SU-DHL-6 (cell line): ENCODE measurements around the gene CSNK1G2.

Source experiments
- H2AFZ ChIP-seq: fragments of 200-600 bp; sonication (generic); 2 replicates; pipeline ENCODE4 v1.6.1; 2014; ENCODE audit warnings: low read depth, mild to moderate bottlenecking, moderate library complexity, mixed read lengths, antibody characterized with exemption, low read length; ENCODE audit not compliant: severe bottlenecking
- H3F3A ChIP-seq: fragments of 200-600 bp; shearing (Covaris generic); 2 replicates; pipeline ENCODE4 v1.6.0; 2016; ENCODE audit warnings: antibody characterized with exemption, mild to moderate bottlenecking; ENCODE audit not compliant: insufficient read depth
- H3K27ac ChIP-seq: fragments of 200-600 bp; sonication (generic); 2 replicates; pipeline ENCODE4 v1.5.1; 2016; ENCODE audit warnings: low read depth, mild to moderate bottlenecking, low read length, moderate library complexity, mixed read lengths
- H3K27me3 ChIP-seq: fragments of 200-600 bp; sonication (generic), shearing (Covaris generic); 2 replicates; pipeline ENCODE4 v1.6.0; 2014; ENCODE audit warnings: mild to moderate bottlenecking, low read length
- H3K36me3 ChIP-seq: fragments of 200-600 bp; sonication (generic); 2 replicates; pipeline ENCODE4 v1.6.1; 2014; ENCODE audit warnings: mild to moderate bottlenecking, low read length, mixed read lengths
- H3K4me2 ChIP-seq: fragments of 300-600, 200-600 bp; shearing (Covaris generic), sonication (generic); 2 replicates; pipeline ENCODE4 v1.6.0; 2014; ENCODE audit warnings: low read length, low read depth, mild to moderate bottlenecking; ENCODE audit not compliant: poor library complexity, severe bottlenecking
- H3K4me3 ChIP-seq: fragments of 200-600 bp; sonication (generic); 2 replicates; pipeline ENCODE4 v1.5.1; 2014; ENCODE audit warnings: antibody characterized with exemption, low read length, mild to moderate bottlenecking, mixed read lengths; ENCODE audit not compliant: insufficient read depth, poor library complexity, severe bottlenecking
- H3K79me2 ChIP-seq: fragments of 200-600 bp; sonication (generic); 2 replicates; pipeline ENCODE4 v1.6.1; 2014; ENCODE audit warnings: mild to moderate bottlenecking, low read length, moderate library complexity; ENCODE audit not compliant: insufficient read depth
- H3K9ac ChIP-seq: fragments of 200-600 bp; sonication (generic); 2 replicates; pipeline ENCODE4 v1.7.0; 2014; ENCODE audit warnings: mild to moderate bottlenecking, low read length
- H3K9me2 ChIP-seq: fragments of 200-600 bp; sonication (generic); replicated peaks from 2 replicates; pipeline ENCODE4 v1.6.1; 2014; ENCODE audit warnings: low read length; ENCODE audit not compliant: insufficient read depth
- H3K9me3 ChIP-seq: fragments of 200-600 bp; sonication (generic); 2 replicates; pipeline ENCODE4 v1.6.1; 2014; ENCODE audit warnings: low read length, mixed read lengths; ENCODE audit not compliant: insufficient read depth
- H4K20me1 ChIP-seq: fragments of 200-600 bp; sonication (generic); 2 replicates; pipeline ENCODE4 v1.6.1; 2014; ENCODE audit warnings: low read depth, mild to moderate bottlenecking, antibody characterized with exemption, low read length, moderate library complexity, mixed read lengths
- CTCF ChIP-seq: fragments of 200-600 bp; sonication (generic); IDR thresholded peaks from one replicate; pipeline ENCODE4 v1.5.1; 2017; ENCODE audit warnings: antibody characterized with exemption, mild to moderate bottlenecking, low read length, moderate library complexity; ENCODE audit not compliant: insufficient read depth, poor library complexity, severe bottlenecking
- EZH2phosphoT487 ChIP-seq: fragments of 200-600 bp; sonication (generic), shearing (Covaris generic); conservative IDR thresholded peaks from 2 replicates; pipeline ENCODE4 v1.6.1; 2018; ENCODE audit warnings: mild to moderate bottlenecking, antibody characterized with exemption, low read length, moderate library complexity, mixed read lengths

The CSNK1G2 gene

GRCh38 chr19:1913781-1914577, 27.0 kb upstream of the CSNK1G2 start:
- Histone ChIP-seq H3K36me3 (no peaks in the 10 kb centered on the region), H3F3A (no peaks in the 10 kb centered on the region), H3K27me3 (no peaks in the 10 kb centered on the region), H3K9me3 (no peaks in the 10 kb centered on the region), H3K9ac (no peak overlapping the region), H2AFZ (no peak overlapping the region), H3K9me2 (no peaks in the 10 kb centered on the region), H3K79me2 (peaks cover 40% of the 10 kb centered on the region), H3K4me2 (no peak overlapping the region), H3K27ac (no peak overlapping the region), H3K4me3 (no peak overlapping the region), H4K20me1 (no peaks in the 10 kb centered on the region)
- no peak for TF ChIP-seq CTCF
- TF ChIP-seq EZH2phosphoT487 = no peak

DNA sequence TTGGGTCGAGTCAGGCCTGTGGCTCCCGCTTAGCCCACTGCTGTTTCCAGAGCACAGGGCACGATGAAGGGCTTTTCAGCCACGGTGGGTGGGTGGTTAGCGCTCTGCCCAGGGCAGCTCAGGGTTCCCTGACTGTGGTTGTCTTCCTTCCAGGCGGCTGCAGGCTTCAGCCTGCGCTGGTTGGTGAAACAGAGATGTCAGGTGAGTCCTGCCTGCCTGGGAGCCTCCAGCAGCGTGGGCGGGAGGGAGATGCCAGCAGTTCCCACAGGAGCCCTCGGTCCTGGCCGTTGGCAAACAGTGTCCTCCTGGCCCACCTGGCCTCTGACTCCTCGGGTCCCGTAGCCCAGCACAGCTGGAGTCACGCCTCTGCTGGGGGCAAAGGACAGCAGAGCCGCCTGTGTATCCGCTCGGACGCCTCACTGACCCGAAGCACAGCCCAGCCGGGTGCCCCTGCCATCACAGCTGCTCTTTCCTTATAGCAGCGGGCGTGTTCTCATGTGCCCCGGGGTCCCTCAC, 26.1 kb upstream of the CSNK1G2 start:
- Histone ChIP-seq H2AFZ (no peak overlapping the region), H3K27me3 (no peaks in the 10 kb centered on the region), H3K9me3 (no peaks in the 10 kb centered on the region), H3K36me3 (no peaks in the 10 kb centered on the region), H3K4me3 (no peak overlapping the region), H3F3A (no peaks in the 10 kb centered on the region), H3K9ac (no peak overlapping the region), H3K27ac (no peak overlapping the region), H3K4me2 (no peak overlapping the region), H3K9me2 (no peaks in the 10 kb centered on the region), H3K79me2 (peaks cover 31% of the 10 kb centered on the region), H4K20me1 (no peaks in the 10 kb centered on the region)
- TF ChIP-seq EZH2phosphoT487 (no peak), CTCF (no peak)

DNA sequence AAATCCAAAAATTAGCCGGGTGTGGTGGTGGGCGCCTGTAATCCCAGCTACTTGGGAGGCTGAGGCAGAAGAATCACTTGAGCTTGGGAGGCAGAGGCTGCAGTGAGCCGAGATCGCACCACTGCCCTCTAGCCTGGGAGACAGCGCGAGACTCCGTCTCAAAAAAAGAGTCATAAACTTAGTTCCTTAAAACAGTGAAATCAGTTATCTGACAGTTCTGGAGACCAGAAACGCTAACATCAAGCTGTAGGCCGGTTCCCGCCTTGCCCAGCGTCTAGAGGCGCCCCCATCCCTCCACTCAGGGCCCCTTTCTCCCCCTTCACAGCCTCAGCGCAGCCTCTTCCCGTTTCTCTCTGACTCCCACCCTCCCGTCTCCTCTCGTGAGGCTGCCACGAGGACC, 23.8 kb upstream of the CSNK1G2 start:
- Histone ChIP-seq H3K79me2 (peaks cover 10% of the 10 kb centered on the region), H4K20me1 (no peaks in the 10 kb centered on the region), H3K4me2 (no peak overlapping the region), H3K9ac (no peak overlapping the region), H3K4me3 (no peak overlapping the region), H3K27ac (no peak overlapping the region), H3K27me3 (no peaks in the 10 kb centered on the region), H3K9me3 (no peaks in the 10 kb centered on the region), H3K36me3 (no peaks in the 10 kb centered on the region), H3K9me2 (no peaks in the 10 kb centered on the region), H2AFZ (no peak overlapping the region), H3F3A (no peaks in the 10 kb centered on the region)
- TF ChIP-seq CTCF (no peak), EZH2phosphoT487 (no peak)
